Stimulated activated CD8-positive, alpha-beta memory T cell treated with anti-CD3 and anti-CD28 coated beads, Interleukin-2, amount 100 ng/mL, for 1 hour (primary cell): ENCODE data around the gene NOTO.
A peak's percentile ranks its signal among the peaks of the same experiment; 100 is the strongest.

Experiments used
- DNase-seq, 2 donors: peaks; one replicate each; pipeline ENCODE4 v3.0.0-alpha.2; 2020; ENCODE audit warnings: low read depth in 2 of 2

Gene NOTO

GRCh38 chr2:73233932-73234832, 31.8 kb downstream of the NOTO start, which contains the start of gene CCT7:
Gene CCT7, plus strand, starts transcription at chr2:73234308. Its CDS starts 71 bp downstream, at chr2:73234379.
- peak; percentile 71 to 73 for DNase-seq

DNA sequence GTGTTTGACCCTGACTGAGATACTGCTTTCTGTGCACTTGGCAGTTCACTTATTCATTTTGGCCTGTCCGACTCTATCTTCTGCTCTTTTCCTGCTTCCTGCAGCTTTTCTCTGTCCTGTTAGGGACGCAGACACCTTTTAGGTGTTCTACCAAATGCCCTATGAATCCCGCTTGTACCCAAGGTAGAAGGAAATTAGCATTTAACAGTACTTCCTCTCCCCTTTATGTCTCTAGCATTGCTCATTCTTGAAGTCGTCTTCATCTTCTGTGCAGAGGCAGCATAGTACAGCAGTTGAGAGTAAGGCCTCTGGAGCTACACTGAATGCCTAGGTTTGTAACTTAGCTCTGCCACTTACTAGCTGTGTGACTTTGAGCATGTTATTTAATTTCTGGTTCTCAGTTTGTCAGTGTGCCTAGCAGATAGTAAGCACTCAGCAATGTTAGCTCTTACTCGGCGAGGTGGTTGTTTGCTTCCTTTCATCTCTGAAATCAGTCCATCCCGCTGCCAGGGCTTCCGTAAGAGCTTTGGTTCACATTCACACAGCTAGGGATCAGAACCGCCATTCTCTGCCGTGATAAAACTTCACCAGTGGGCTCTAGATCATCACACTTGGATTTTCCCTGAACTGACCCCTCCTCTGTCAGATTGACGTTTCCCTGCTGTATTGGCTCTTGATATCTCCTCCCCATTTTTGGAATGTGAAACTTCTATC, 33.1 kb downstream of the NOTO start:
- DNase-seq, result no peak

DNA sequence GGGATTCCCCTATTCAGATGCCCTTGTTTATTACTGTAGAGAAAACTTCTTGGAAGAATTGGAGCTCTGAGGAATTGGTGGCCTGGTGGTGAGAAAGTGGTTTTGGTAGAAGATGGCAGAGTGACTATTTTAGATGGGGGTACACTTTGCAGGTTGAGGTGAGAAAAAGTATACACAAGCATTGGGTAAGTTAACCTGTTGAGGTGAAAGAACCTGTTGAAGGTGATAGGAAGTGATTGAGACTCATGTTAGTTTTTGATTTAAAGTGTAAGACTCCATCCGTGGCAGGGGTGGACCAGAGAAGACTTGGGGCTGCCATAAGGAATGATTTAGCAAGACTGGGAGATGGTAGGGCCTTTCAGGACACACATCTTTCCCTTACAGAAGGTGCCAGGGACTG, 34.8 kb downstream of the NOTO start:
- no peak for DNase-seq

DNA sequence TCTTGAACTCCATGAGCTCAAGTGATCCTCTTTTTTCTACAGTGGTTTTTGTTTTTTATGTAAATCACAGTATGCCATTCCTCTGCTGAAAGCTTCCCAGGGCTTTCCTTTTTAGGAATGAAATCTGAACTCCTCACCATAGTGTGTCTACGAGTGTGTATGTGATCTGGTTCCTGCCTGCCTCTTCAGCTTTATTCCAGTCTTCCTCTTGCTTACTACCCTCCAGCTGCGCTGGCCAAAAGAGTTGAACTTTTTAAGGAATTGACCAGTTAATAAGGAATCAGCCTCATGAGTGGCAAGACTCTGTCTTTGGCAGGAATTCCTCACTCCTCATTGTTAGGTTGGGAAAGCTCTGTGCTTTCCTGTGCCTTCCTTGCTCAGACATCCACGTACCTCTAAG, 35.8 kb downstream of the NOTO start:
- no peak for DNase-seq

DNA sequence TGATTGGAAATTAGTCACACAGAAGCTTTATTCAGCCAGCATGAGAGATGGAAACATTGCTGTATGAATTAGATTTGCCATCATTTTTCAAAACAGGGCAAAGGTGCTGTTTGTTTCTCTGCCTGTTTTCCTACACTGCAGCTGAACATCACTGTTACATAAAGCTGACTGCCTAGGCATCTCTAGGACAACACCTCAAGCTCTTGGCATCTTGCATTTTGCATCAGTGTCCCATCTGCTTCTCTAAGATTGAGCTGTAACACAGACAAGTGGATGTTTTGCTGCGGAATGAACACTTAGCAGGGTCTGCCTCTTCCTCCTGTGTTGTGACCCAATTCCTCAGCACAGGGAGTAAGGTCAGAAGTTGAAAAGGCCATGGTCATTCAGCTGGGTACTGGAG, 36.6 kb downstream of the NOTO start:
- no peak for DNase-seq

GRCh38 chr2:73239776-73240175, 37.4 kb downstream of the NOTO start:
- no peak for DNase-seq

DNA sequence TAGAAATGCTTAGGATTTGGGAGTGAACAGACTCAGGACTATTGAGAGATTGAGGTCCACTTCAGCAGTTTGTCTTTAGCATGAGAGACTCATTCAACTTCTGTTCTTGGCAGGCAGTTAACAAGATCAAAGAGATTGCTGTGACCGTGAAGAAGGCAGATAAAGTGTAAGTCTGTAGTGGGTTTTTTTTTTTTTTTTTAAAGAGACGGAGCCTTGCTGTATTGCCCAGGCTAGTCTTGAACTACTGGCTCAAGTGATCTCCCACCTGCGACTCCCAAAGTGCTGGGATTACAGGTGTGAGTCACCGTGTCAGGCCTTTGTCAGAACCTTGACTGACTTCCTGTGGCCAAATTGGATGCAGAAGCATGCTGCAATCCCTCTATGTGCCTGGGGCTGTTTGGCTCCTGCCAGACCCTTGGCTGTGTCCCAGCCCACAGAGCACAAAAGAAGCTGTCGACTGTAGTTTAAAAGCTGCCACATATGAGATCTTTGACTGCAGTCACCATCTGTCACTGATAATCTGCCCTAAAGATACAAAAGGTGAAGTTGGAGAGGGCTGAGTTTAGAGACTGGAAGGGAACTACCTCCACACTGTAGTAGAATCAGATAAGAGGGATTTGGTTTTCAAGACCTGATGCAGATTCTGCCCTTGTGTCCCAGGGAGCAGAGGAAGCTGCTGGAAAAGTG, 41.7 kb downstream of the NOTO start:
- no peak for DNase-seq

DNA sequence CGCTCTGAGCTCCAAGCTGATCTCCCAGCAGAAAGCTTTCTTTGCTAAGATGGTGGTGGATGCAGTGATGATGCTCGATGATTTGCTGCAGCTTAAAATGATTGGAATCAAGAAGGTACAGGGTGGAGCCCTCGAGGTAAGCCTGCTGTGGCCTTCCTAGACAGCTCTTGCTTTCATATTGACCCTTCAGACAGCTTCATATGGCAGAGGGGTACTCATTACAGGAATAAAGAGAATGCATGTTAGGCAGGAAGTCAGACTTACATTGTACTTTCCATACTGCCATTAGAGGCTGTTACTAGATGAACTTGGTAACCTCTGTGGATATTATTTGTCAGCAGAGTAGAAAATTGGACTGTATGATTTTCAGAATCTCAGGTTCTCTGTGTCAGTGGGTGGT, 42.2 kb downstream of the NOTO start:
- no peak for DNase-seq

DNA sequence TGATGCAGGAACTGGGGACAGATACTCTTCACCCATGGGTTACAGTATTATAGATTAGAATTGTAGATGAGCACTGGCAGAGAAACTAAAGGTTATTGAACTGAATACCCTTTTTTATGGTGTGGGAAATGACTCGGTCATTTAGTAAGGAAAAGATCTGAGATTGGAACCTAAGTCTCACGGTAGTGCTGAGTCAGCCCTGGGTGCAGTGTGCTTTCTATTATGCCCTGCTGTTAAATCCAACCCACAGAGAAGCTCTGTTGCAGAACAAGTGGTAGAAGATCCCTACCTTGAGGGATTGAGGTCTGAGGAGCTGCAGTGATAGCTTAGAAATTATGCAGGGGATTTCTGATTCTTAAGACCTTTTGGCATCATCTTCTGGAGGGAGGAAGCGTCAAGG, 44.5 kb downstream of the NOTO start:
- DNase-seq, result no peak

DNA sequence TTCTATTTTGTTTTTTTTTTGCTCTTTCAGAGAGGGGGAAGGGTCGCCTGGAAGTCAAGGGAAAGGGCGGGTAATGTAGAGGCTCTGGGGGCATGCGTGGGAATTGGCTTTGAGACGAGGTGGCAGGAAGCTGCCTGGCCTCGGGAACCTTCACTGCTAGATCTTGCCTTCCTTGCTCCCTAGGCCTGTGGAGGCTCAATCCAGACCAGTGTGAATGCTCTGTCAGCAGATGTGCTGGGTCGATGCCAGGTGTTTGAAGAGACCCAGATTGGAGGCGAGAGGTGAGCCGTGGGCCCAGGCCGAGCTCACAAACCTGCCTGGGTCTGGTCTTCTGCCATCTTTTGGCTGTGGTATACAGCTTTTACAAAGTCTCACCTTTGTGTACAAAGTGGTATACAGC, 47.3 kb downstream of the NOTO start:
- DNase-seq, result no peak

GRCh38 chr2:73250872-73251846, 48.8 kb downstream of the NOTO start:
- no peak for DNase-seq

GRCh38 chr2:73252238-73253027, 50.1 kb downstream of the NOTO start:
- DNase-seq, result no peak

DNA sequence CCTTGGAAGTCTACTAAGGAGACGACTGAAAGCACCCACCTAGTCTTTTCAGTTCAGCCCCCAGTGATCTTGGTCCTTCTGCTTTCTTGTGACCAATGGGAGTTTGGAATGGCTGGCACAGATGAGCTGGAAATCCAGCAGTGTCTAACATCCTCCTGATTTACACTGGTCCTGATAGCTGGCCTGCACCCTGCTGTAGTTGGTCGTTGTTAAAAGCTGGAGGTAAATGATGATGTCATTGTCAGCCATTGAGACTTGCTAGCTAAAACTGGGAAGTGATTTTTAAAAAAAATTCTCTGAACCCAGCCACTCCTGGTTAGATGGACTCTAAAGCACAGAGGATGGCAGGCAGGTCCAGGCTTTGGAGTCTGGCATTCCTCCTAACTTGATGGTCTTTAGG, 51.0 kb downstream of the NOTO start:
- DNase-seq, result no peak

GRCh38 chr2:73253901-73254300, 51.5 kb downstream of the NOTO start:
- DNase-seq, result no peak

DNA sequence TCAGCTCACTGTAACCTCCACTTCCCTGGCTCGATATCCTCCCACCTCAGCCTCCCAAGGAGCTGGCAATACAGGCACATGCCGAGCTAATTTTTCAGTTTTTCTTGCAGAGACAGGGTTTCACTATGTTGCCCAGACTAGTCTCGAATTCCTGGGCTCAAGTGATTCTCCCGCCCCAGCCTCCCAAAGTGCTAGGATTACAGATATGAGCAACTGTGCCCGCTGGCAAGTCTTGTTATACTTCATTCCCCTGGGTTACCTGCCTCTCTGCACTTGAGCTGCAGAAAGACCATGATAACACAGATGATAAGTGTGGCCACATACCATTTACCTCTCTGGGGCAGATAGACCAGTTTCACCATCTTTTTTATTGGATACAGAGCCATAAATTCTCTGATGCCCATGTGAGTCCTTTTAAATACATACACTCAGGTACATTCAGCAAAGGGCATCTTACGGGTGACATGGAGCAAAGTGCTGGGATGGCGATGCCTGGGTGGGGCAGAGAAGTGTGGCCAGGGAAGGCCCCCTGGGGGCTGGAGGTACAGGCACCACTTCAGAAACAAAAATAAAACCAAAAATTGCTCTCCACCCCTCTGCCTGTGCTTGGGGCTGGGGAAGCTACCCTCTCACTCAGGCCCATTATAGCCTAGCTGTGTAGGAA, 52.1 kb downstream of the NOTO start:
- no peak for DNase-seq

- no peak for DNase-seq
Observed at GRCh38 chr2:73255007-73255644, 52.8 kb downstream of the NOTO start.

DNA sequence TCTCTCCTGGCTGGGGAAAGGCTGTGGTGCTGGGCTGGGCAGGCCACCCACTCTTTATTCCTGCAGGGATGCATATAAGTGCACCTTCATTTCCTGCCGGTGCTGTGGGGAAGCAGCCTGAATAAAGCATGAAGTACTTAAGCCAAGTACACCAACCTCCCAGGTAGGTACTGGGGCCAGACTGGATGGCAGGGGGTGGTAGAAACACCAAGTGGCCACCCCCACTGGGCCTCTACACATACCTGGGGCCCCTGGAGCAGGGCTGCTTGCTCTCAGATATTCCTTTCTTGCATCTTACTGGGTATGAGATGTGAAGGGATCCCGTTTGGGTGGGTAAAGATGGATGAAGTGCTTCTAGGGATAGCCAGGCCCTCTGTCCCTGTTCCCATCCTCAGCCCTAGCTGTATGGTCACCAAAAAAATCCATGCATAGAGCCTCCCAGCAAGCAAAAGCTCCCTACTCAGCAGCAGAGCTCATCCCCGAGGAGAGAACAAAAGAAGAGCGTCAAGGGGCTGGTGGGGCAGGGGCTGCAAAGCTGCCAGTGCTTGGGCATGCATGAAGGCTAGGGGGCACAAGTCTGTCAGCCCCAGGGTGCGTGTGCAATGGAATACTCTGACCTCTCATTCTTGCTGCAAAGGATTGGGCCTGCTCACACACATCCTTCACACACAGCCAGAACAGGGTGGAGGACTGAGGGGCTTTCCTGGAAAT, 53.7 kb downstream of the NOTO start:
- no peak for DNase-seq

DNA sequence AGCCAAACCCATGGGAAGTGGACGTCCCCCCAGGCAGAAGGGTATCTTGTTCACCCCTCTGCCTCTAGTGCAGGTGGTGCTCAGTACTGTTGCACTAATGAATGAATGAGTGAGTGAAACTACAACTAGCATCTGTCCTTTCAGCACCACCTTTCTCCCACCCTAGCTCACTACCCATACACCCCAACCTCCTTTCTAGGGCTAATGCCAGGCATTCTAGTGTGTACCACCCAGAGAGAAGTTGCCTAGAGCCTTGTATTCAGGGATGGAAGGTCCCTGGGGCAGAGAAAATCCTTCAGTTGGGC, 54.2 kb downstream of the NOTO start:
- no peak for DNase-seq

- no peak for DNase-seq
Observed at GRCh38 chr2:73257021-73257420, 54.6 kb downstream of the NOTO start.
